Stimulated activated naive CD8-positive, alpha-beta T cell treated with anti-CD3 and anti-CD28 coated beads, Interleukin-15, Interleukin-2, amounts not matched to agents 100 ng/mL and 50 ng/mL, for 24 hours (primary cell): ENCODE data around the gene CAMTA1.

ENCODE experiments used
- H3K27ac Mint-ChIP-seq: one replicate; pipeline ENCODE4 v1.8.0; 2021; ENCODE audit warnings: mild to moderate bottlenecking, mixed read lengths
- H3K27me3 Mint-ChIP-seq: one replicate; pipeline ENCODE4 v1.8.0; 2021; ENCODE audit warnings: mixed read lengths
- H3K36me3 Mint-ChIP-seq: one replicate; pipeline ENCODE4 v1.8.0; 2021; ENCODE audit warnings: low read depth, mixed read lengths
- H3K4me1 Mint-ChIP-seq: one replicate; pipeline ENCODE4 v1.8.0; 2021; ENCODE audit warnings: low read depth, mixed read lengths
- H3K4me3 Mint-ChIP-seq: one replicate; pipeline ENCODE4 v1.8.0; 2021; ENCODE audit warnings: mild to moderate bottlenecking, mixed read lengths
- H3K9me3 Mint-ChIP-seq: one replicate; pipeline ENCODE4 v1.8.0; 2021; ENCODE audit warnings: mixed read lengths

The CAMTA1 gene

GRCh38 chr1:6986281-6986680 lies 201.0 kb downstream of the CAMTA1 start:
- H3K27ac Mint-ChIP-seq, result no peak overlapping the region
- no peaks in the 10 kb centered on the region for H3K4me1 Mint-ChIP-seq
- no peak overlapping the region for H3K4me3 Mint-ChIP-seq
- H3K27me3 Mint-ChIP-seq, result peaks cover 16% of the 10 kb centered on the region
- no peaks in the 10 kb centered on the region for H3K36me3 Mint-ChIP-seq
- peaks cover 9% of the 10 kb centered on the region for H3K9me3 Mint-ChIP-seq

- H3K27me3 Mint-ChIP-seq, result peaks cover 22% of the 10 kb centered on the region
- no peak overlapping the region for H3K4me3 Mint-ChIP-seq
- no peaks in the 10 kb centered on the region for H3K36me3 Mint-ChIP-seq
- peaks cover 9% of the 10 kb centered on the region for H3K9me3 Mint-ChIP-seq
- H3K27ac Mint-ChIP-seq, result no peak overlapping the region
- no peaks in the 10 kb centered on the region for H3K4me1 Mint-ChIP-seq
These were observed 202.7 kb downstream of the CAMTA1 start for GRCh38 chr1:6987940-6988339.

- Mint-ChIP-seq H3K27ac (no peak overlapping the region), H3K4me1 (no peaks in the 10 kb centered on the region), H3K27me3 (peaks cover 28% of the 10 kb centered on the region), H3K9me3 (peaks cover 13% of the 10 kb centered on the region), H3K4me3 (no peak overlapping the region), H3K36me3 (no peaks in the 10 kb centered on the region)
These were observed 203.5 kb downstream of the CAMTA1 start for GRCh38 chr1:6988796-6989195.

- Mint-ChIP-seq H3K4me1 (no peaks in the 10 kb centered on the region), H3K9me3 (peaks cover 17% of the 10 kb centered on the region), H3K4me3 (no peak overlapping the region), H3K27ac (no peak overlapping the region), H3K36me3 (no peaks in the 10 kb centered on the region), H3K27me3 (peaks cover 33% of the 10 kb centered on the region)
These were observed 204.2 kb downstream of the CAMTA1 start for GRCh38 chr1:6989212-6990159.

- peaks cover 41% of the 10 kb centered on the region for H3K27me3 Mint-ChIP-seq
- H3K4me3 Mint-ChIP-seq, result no peak overlapping the region
- no peak overlapping the region for H3K27ac Mint-ChIP-seq
- H3K9me3 Mint-ChIP-seq, result peaks cover 17% of the 10 kb centered on the region
- no peaks in the 10 kb centered on the region for H3K36me3 Mint-ChIP-seq
- H3K4me1 Mint-ChIP-seq, result no peaks in the 10 kb centered on the region
These were observed 206.0 kb downstream of the CAMTA1 start for GRCh38 chr1:6991266-6991665.

- H3K36me3 Mint-ChIP-seq, result no peaks in the 10 kb centered on the region
- H3K9me3 Mint-ChIP-seq, result peaks cover 8% of the 10 kb centered on the region
- H3K4me1 Mint-ChIP-seq, result peaks cover 17% of the 10 kb centered on the region
- peaks cover 35% of the 10 kb centered on the region for H3K27me3 Mint-ChIP-seq
- no peak overlapping the region for H3K4me3 Mint-ChIP-seq
- H3K27ac Mint-ChIP-seq, result no peak overlapping the region
These were observed 210.5 kb downstream of the CAMTA1 start for GRCh38 chr1:6995789-6996188.

GRCh38 chr1:6996371-6996770 lies 211.1 kb downstream of the CAMTA1 start:
- Mint-ChIP-seq H3K9me3 (peaks cover 8% of the 10 kb centered on the region), H3K4me3 (no peak overlapping the region), H3K36me3 (no peaks in the 10 kb centered on the region), H3K27ac (no peak overlapping the region), H3K27me3 (peaks cover 35% of the 10 kb centered on the region), H3K4me1 (peaks cover 23% of the 10 kb centered on the region)

- Mint-ChIP-seq H3K36me3 (no peaks in the 10 kb centered on the region), H3K4me1 (peaks cover 23% of the 10 kb centered on the region), H3K27ac (no peak overlapping the region), H3K27me3 (peaks cover 34% of the 10 kb centered on the region), H3K4me3 (no peak overlapping the region), H3K9me3 (peaks cover 8% of the 10 kb centered on the region)
These were observed 211.6 kb downstream of the CAMTA1 start for GRCh38 chr1:6996866-6997265.

- no peak overlapping the region for H3K4me3 Mint-ChIP-seq
- H3K4me1 Mint-ChIP-seq, result peaks cover 23% of the 10 kb centered on the region
- peaks cover 28% of the 10 kb centered on the region for H3K27me3 Mint-ChIP-seq
- H3K27ac Mint-ChIP-seq, result no peak overlapping the region
- H3K9me3 Mint-ChIP-seq, result peaks cover 8% of the 10 kb centered on the region
- H3K36me3 Mint-ChIP-seq, result no peaks in the 10 kb centered on the region
These were observed 213.0 kb downstream of the CAMTA1 start for GRCh38 chr1:6998267-6998666.

- no peaks in the 10 kb centered on the region for H3K36me3 Mint-ChIP-seq
- peaks cover 23% of the 10 kb centered on the region for H3K27me3 Mint-ChIP-seq
- H3K4me3 Mint-ChIP-seq, result no peak overlapping the region
- no peak overlapping the region for H3K27ac Mint-ChIP-seq
- peaks cover 23% of the 10 kb centered on the region for H3K4me1 Mint-ChIP-seq
- H3K9me3 Mint-ChIP-seq, result no peaks in the 10 kb centered on the region
These were observed 214.6 kb downstream of the CAMTA1 start for GRCh38 chr1:6999826-7000225.

- Mint-ChIP-seq H3K36me3 (no peaks in the 10 kb centered on the region), H3K4me3 (no peak overlapping the region), H3K27ac (peak overlapping the region; percentile 70), H3K27me3 (peaks cover 17% of the 10 kb centered on the region), H3K9me3 (no peaks in the 10 kb centered on the region), H3K4me1 (peaks cover 23% of the 10 kb centered on the region)
These were observed 215.5 kb downstream of the CAMTA1 start for GRCh38 chr1:7000720-7001119.

GRCh38 chr1:7002728-7003127 lies 217.5 kb downstream of the CAMTA1 start:
- peaks cover 17% of the 10 kb centered on the region for H3K27me3 Mint-ChIP-seq
- H3K27ac Mint-ChIP-seq, result no peak overlapping the region
- peaks cover 15% of the 10 kb centered on the region for H3K4me1 Mint-ChIP-seq
- H3K36me3 Mint-ChIP-seq, result no peaks in the 10 kb centered on the region
- H3K4me3 Mint-ChIP-seq, result no peak overlapping the region
- H3K9me3 Mint-ChIP-seq, result no peaks in the 10 kb centered on the region

- Mint-ChIP-seq H3K4me1 (peaks cover 15% of the 10 kb centered on the region), H3K27ac (no peak overlapping the region), H3K4me3 (no peak overlapping the region), H3K36me3 (no peaks in the 10 kb centered on the region), H3K27me3 (peaks cover 13% of the 10 kb centered on the region), H3K9me3 (no peaks in the 10 kb centered on the region)
These were observed 218.4 kb downstream of the CAMTA1 start for GRCh38 chr1:7003676-7004075.

- H3K27me3 Mint-ChIP-seq, result peaks cover 10% of the 10 kb centered on the region
- H3K36me3 Mint-ChIP-seq, result no peaks in the 10 kb centered on the region
- H3K27ac Mint-ChIP-seq, result no peak overlapping the region
- no peaks in the 10 kb centered on the region for H3K9me3 Mint-ChIP-seq
- H3K4me3 Mint-ChIP-seq, result no peak overlapping the region
- H3K4me1 Mint-ChIP-seq, result peaks cover 15% of the 10 kb centered on the region
These were observed 218.9 kb downstream of the CAMTA1 start for GRCh38 chr1:7004181-7004580.

GRCh38 chr1:7005762-7006161 lies 220.5 kb downstream of the CAMTA1 start:
- Mint-ChIP-seq H3K27ac (no peak overlapping the region), H3K4me3 (no peak overlapping the region), H3K4me1 (peaks cover 6% of the 10 kb centered on the region), H3K27me3 (peaks cover 9% of the 10 kb centered on the region), H3K36me3 (no peaks in the 10 kb centered on the region), H3K9me3 (no peaks in the 10 kb centered on the region)
